Tibial nerve (tissue), 3 donors: ENCODE results near the gene FGA.

Experiments used
- CTCF ChIP-seq, 5 experiments: fragments of 200-600 bp in 3 of 5; fragments of 450-650 bp in 2 of 5; sonication (generic) in 3 of 5; IDR thresholded peaks; one replicate each; pipeline ENCODE4 v1.5.1; 2016 to 2019; ENCODE audit warnings: antibody characterized with exemption in 5 of 5, mild to moderate bottlenecking in 3 of 5, moderate library complexity in 2 of 5
- POLR2A ChIP-seq, 2 donors: fragments of 450-650 bp; IDR thresholded peaks; one replicate each; pipeline ENCODE4 v1.6.1; 2017; ENCODE audit warnings: antibody characterized with exemption in 2 of 2, mild to moderate bottlenecking in 2 of 2, moderate library complexity in 2 of 2

GRCh38 chr4:154582723-154583122 lies 7.8 kb downstream of the FGA start:
- TF ChIP-seq POLR2A (IDR thresholded peaks at IDR 0.05) (no peak), CTCF (IDR thresholded peaks at IDR 0.05) (no peak)
